Endothelial cell of umbilical vein (primary cell): ENCODE results near the gene ARFGAP3. TPM values are rescaled to one million over a fixed set of nuclear protein-coding genes. Genes with fewer than 3 reads are reported as not detected.

Source experiments
- BruUV-seq: library from RNA; stranded (reverse); fragments of 400-500 nt; replicated peaks from 2 replicates; lab custom pipeline; 2021; lab: Mats Ljungman, UMichigan
- CTCF ChIA-PET: fragments of 300-600, 350-600 bp; sonication (Branson Sonifier 250); formaldehyde crosslinking; loops from one replicate; lab custom pipeline; 2021; ENCODE audit warnings: antibody characterized with exemption, inconsistent platforms; lab: Charles Lee
- POLR2A ChIA-PET: fragments of 300-600, 350-600 bp; sonication (Branson Sonifier 250); formaldehyde crosslinking; loops from one replicate; lab custom pipeline; 2021; ENCODE audit warnings: antibody characterized with exemption, inconsistent platforms; lab: Charles Lee
- DNase-seq: peaks from one replicate; pipeline ENCODE4 v3.0.0-alpha.2; 2011; ENCODE audit warnings: low read depth, low spot score
- FAIRE-seq: peaks from 2 replicates; lab custom pipeline; 2011; peaks lifted over from hg19 to GRCh38; lab: Jason Lieb, UNC
- H2AFZ ChIP-seq: 2 replicates; pipeline ENCODE4 v1.6.0; 2012; ENCODE audit warnings: low read depth, low read length, control low read depth, inconsistent platforms
- H3K27ac ChIP-seq: 2 replicates; pipeline ENCODE4 v1.5.1; 2011; ENCODE audit warnings: low read depth, mild to moderate bottlenecking, control low read depth, low read length, moderate library complexity; ENCODE audit not compliant: insufficient read depth
- H3K27me3 ChIP-seq, 2 experiments: 2 replicates each; pipeline versions ENCODE4 v1.6.0 to v1.6.1; 2011; ENCODE audit warnings: low read length in 2 of 2, mixed read lengths in 1 of 2; ENCODE audit not compliant: control insufficient read depth in 2 of 2, insufficient read depth in 2 of 2
- H3K36me3 ChIP-seq, 2 experiments: 2 replicates in 1 of 2; 3 replicates in 1 of 2; pipeline ENCODE4 v1.5.1; 2011; ENCODE audit warnings: low read length in 2 of 2, mild to moderate bottlenecking in 1 of 2, moderate library complexity in 1 of 2; ENCODE audit not compliant: control insufficient read depth in 2 of 2, insufficient read depth in 2 of 2; ENCODE audit errors: extremely low read depth in 1 of 2
- H3K4me1 ChIP-seq: 3 replicates; pipeline ENCODE4 v1.5.1; 2011; ENCODE audit warnings: mild to moderate bottlenecking, low read length; ENCODE audit not compliant: control insufficient read depth, insufficient read depth; ENCODE audit errors: extremely low read depth
- H3K4me2 ChIP-seq: 2 replicates; pipeline ENCODE4 v1.6.1; 2011; ENCODE audit warnings: low read length, control low read depth, mixed read lengths; ENCODE audit not compliant: insufficient read depth
- H3K4me3 ChIP-seq, 3 experiments: fragments of 200-600 bp in 1 of 3; sonication (generic), shearing (Covaris generic) in 1 of 3; replicated peaks in 1 of 3; 2 replicates each; pipeline ENCODE4 v1.5.1; 2011 to 2016; ENCODE audit warnings: control low read depth in 3 of 3, low read length in 3 of 3, mild to moderate bottlenecking in 2 of 3, inconsistent platforms in 1 of 3, low read depth in 1 of 3, moderate library complexity in 1 of 3; ENCODE audit not compliant: insufficient read depth in 1 of 3
- H3K79me2 ChIP-seq: 2 replicates; pipeline ENCODE4 v1.6.0; 2012; ENCODE audit warnings: low read length, inconsistent platforms; ENCODE audit not compliant: control insufficient read depth, insufficient read depth
- H3K9ac ChIP-seq: replicated peaks from 2 replicates; pipeline ENCODE3; 2011; ENCODE audit warnings: low read length, control low read depth; ENCODE audit not compliant: insufficient read depth; ENCODE audit errors: extremely low read depth
- H3K9me1 ChIP-seq: replicated peaks from 3 replicates; pipeline ENCODE4 v1.6.0; 2011; ENCODE audit warnings: mild to moderate bottlenecking, low read length; ENCODE audit not compliant: control insufficient read depth, insufficient read depth; ENCODE audit errors: extremely low read depth
- H3K9me3 ChIP-seq: replicated peaks from 2 replicates; pipeline ENCODE4 v1.5.1; 2012; ENCODE audit warnings: low read length, inconsistent platforms; ENCODE audit not compliant: control insufficient read depth, insufficient read depth
- H4K20me1 ChIP-seq: replicated peaks from 2 replicates; pipeline ENCODE3; 2011; ENCODE audit warnings: mild to moderate bottlenecking, low read length; ENCODE audit not compliant: control insufficient read depth, insufficient read depth; ENCODE audit errors: extremely low read depth
- CTCF ChIP-seq, 2 donors: IDR thresholded peaks; 1 replicate in 1 of 2; 2 replicates in 1 of 2; pipeline ENCODE4 v1.5.1; 2011; ENCODE audit warnings: low read length in 2 of 2, mild to moderate bottlenecking in 2 of 2, moderate library complexity in 2 of 2, control low read depth in 1 of 2, inconsistent platforms in 1 of 2, low read depth in 1 of 2; ENCODE audit not compliant: insufficient read depth in 1 of 2; ENCODE audit errors: extremely low read depth in 1 of 2
- EZH2 ChIP-seq: IDR thresholded peaks from 2 replicates; pipeline ENCODE4 v1.6.1; 2012; ENCODE audit warnings: borderline replicate concordance, low read depth, mild to moderate bottlenecking, moderate library complexity, low read length, inconsistent platforms; ENCODE audit not compliant: severe bottlenecking
- GATA2 ChIP-seq: IDR thresholded peaks from 2 replicates; pipeline ENCODE4 v1.7.0; 2011; ENCODE audit warnings: low read depth, mild to moderate bottlenecking, moderate library complexity, mixed read lengths, low read length; ENCODE audit not compliant: insufficient read length, insufficient read depth
- MAX ChIP-seq: IDR thresholded peaks from 2 replicates; pipeline ENCODE4 v1.6.1; 2011; ENCODE audit not compliant: insufficient read depth, insufficient read length
- MYC ChIP-seq: IDR thresholded peaks from one replicate; pipeline ENCODE4 v1.6.1; 2011; ENCODE audit warnings: mild to moderate bottlenecking, low read depth, low read length
- POLR2AphosphoS5 ChIP-seq: IDR thresholded peaks from 2 replicates; pipeline ENCODE4 v1.6.1; 2012; ENCODE audit warnings: low read depth, mild to moderate bottlenecking, control low read depth, low read length, moderate library complexity; ENCODE audit not compliant: insufficient read depth
- dilution Hi-C: fragments of 300-500 bp; cut with MboI; formaldehyde crosslinking; loops from one replicate; pipeline ENCODE4 v1.15.0; 2019; ENCODE audit warnings: low sequenced_read_pairs; ENCODE audit not compliant: extremely low pct_ligation_motif_present
- intact Hi-C: fragments of 100-400 bp; cut with micrococcal nuclease; formaldehyde crosslinking; loops from one replicate; pipeline ENCODE4 v1.10.0; 2022
- polyA plus RNA-seq, 4 experiments: library from polyadenylated mRNA; depleted of rRNA in 3 of 4; stranded (reverse) in 3 of 4; unstranded in 1 of 4; fragments of >200 nt; gene quantifications; 2 replicates each; pipeline versions ENCODE4 v1.2.1 to v1.2.3, GENCODE V29; 2011 to 2012; ENCODE audit warnings: missing spikeins in 1 of 4
- total RNA-seq: library from RNA; stranded (reverse); gene quantifications from 2 replicates; pipeline ENCODE4 v1.2.3, GENCODE V29; 2021

The ARFGAP3 gene
- total and polyA plus RNA-seq, 2 donors (not counting 3 experiments of a cell fraction or from before 2014, with no cell fraction given), result 29.1 to 33.4 TPM

- H3K4me3 ChIP-seq, result no peak overlapping the region
- CTCF ChIA-PET, result no interaction called here
- no peak overlapping the region for H3K27ac ChIP-seq
- BruUV-seq, result no TSS peak
- no peaks in the 10 kb centered on the region for H3K36me3 ChIP-seq
- no peak overlapping the region for H3K4me2 ChIP-seq
- H3K9me3 ChIP-seq, result no peaks in the 10 kb centered on the region
- TF ChIP-seq POLR2AphosphoS5 (no peak), MAX (no peak), MYC (no peak), EZH2 (no peak), CTCF (IDR thresholded peaks at IDR 0.05; ENCODE audit: extremely low read depth in 1 of 2, insufficient read depth in 1 of 2, low read depth in 1 of 2, low read length in 2 of 2) (no peak), GATA2 (no peak)
- dilution Hi-C loops, result no loop called here
- H2AFZ ChIP-seq, result no peak overlapping the region
- H4K20me1 ChIP-seq, result no peaks in the 10 kb centered on the region
- no peaks in the 10 kb centered on the region for H3K9me1 ChIP-seq
- FAIRE-seq (no peak), DNase-seq (no peak)
- H3K9ac ChIP-seq, result no peak overlapping the region
- POLR2A ChIA-PET, result no interaction called here
- intact Hi-C loops, result no loop called here
- peaks cover 4% of the 10 kb centered on the region for H3K4me1 ChIP-seq
- H3K79me2 ChIP-seq, result no peaks in the 10 kb centered on the region
- no peaks in the 10 kb centered on the region for H3K27me3 ChIP-seq
Measured at GRCh38 chr22:42758931-42759629, 98.0 kb downstream of the ARFGAP3 start.
